ENCODE data around the gene SLC17A5. TPM values are rescaled to one million over a fixed set of nuclear protein-coding genes. Genes with fewer than 3 reads are reported as not detected.
"Not testable (repeated sequence)": the region's sequence is repeated elsewhere in the genome, so short reads cannot be mapped to it uniquely, and the experiment has no call there.

The SLC17A5 gene
- total and polyA plus RNA-seq, 2 donors (not counting 3 experiments of a cell fraction or from before 2014, with no cell fraction given) = 15.2 to 18.7 TPM

DNA sequence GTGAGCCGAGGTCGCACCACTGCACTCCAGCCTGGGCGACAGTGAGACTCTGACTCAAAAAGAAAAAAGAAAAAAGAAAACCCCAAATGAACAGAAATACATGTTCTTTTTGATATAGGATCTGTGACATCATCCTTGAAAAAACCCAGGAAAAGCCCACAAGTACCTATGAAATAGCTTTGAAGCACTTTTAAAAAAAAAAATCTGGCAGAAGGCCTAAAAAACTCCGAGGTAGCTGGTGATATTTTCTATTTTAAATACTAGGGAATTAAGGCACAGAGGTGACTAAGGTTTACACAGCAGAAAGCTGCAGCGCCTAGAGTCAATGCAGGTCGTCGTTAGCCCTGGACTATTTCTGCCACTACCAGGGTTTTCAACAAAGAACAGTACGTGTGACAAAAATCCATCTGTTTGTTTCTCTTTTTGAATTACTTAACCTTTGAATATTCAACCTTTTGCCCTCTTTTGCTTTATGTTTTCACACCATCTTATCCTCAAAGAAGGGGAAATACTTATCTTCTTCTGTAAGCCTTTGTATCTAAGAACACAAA, 93.5 kb downstream of the SLC17A5 start:
- H4K20me1 ChIP-seq (replicated peaks; ENCODE audit: control insufficient read depth, extremely low read depth, insufficient read depth, low read length) = no peaks in the 10 kb centered on the region
- ChIA-PET POLR2A (no interaction called here), CTCF (interaction anchor here (0.6 to 2.2 kb wide), 3 partner anchors 17 to 20 kb away, joined by 3 to 6 read pairs (median 5); no protein-coding TSS in a partner anchor)
- H3K36me3 ChIP-seq (ENCODE audit: control insufficient read depth in 2 of 2, extremely low read depth in 1 of 2, insufficient read depth in 2 of 2, low read length in 2 of 2) = no peaks in the 10 kb centered on the region
- peak overlapping the region; percentile 1 for H3K27ac ChIP-seq (ENCODE audit: insufficient read depth, low read depth, low read length)
- H3K4me2 ChIP-seq (ENCODE audit: insufficient read depth, low read length) = peak overlapping the region; percentile 10
- no peaks in the 10 kb centered on the region for H3K9me1 ChIP-seq (replicated peaks; ENCODE audit: control insufficient read depth, extremely low read depth, insufficient read depth, low read length)
- no peaks in the 10 kb centered on the region for H3K79me2 ChIP-seq (ENCODE audit: control insufficient read depth, insufficient read depth, low read length)
- no peak overlapping the region for H3K4me3 ChIP-seq (replicated peaks in 1 of 3; ENCODE audit: insufficient read depth in 1 of 3, low read depth in 1 of 3, low read length in 3 of 3)
- H3K4me1 ChIP-seq (ENCODE audit: control insufficient read depth, extremely low read depth, insufficient read depth, low read length) = peaks cover 3% of the 10 kb centered on the region
- DNase-seq (ENCODE audit: low read depth, low spot score) (peak; percentile 32), FAIRE-seq (no peak)
- H3K9me3 ChIP-seq (replicated peaks; ENCODE audit: control insufficient read depth, insufficient read depth, low read length) = no peaks in the 10 kb centered on the region
- H3K9ac ChIP-seq (replicated peaks; ENCODE audit: extremely low read depth, insufficient read depth, low read length) = no peak overlapping the region
- dilution Hi-C loops (cut with MboI; ENCODE audit: extremely low pct_ligation_motif_present, low sequenced_read_pairs) = no loop called here
- H2AFZ ChIP-seq (ENCODE audit: low read depth, low read length) = peak overlapping the region; percentile 89
- H3K27me3 ChIP-seq (ENCODE audit: control insufficient read depth in 2 of 2, insufficient read depth in 2 of 2, low read length in 2 of 2) = no peaks in the 10 kb centered on the region
- no peak for TF ChIP-seq MYC (IDR thresholded peaks at IDR 0.05; ENCODE audit: low read depth, low read length)
- TF ChIP-seq, protein P1, sequence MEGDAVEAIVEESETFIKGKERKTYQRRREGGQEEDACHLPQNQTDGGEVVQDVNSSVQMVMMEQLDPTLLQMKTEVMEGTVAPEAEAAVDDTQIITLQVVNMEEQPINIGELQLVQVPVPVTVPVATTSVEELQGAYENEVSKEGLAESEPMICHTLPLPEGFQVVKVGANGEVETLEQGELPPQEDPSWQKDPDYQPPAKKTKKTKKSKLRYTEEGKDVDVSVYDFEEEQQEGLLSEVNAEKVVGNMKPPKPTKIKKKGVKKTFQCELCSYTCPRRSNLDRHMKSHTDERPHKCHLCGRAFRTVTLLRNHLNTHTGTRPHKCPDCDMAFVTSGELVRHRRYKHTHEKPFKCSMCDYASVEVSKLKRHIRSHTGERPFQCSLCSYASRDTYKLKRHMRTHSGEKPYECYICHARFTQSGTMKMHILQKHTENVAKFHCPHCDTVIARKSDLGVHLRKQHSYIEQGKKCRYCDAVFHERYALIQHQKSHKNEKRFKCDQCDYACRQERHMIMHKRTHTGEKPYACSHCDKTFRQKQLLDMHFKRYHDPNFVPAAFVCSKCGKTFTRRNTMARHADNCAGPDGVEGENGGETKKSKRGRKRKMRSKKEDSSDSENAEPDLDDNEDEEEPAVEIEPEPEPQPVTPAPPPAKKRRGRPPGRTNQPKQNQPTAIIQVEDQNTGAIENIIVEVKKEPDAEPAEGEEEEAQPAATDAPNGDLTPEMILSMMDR (IDR thresholded peaks at IDR 0.05; ENCODE audit: extremely low read depth in 1 of 2, insufficient read depth in 1 of 2, low read depth in 1 of 2, low read length in 2 of 2) = no peak
- no peak for TF ChIP-seq JUN (IDR thresholded peaks at IDR 0.05; ENCODE audit: borderline replicate concordance, insufficient read depth, insufficient read length, low read depth)
- TF ChIP-seq FOS (IDR thresholded peaks at IDR 0.05; ENCODE audit: borderline replicate concordance, insufficient read depth, low read length) = no peak
- TF ChIP-seq POLR2AphosphoS5 (IDR thresholded peaks at IDR 0.05; ENCODE audit: insufficient read depth, low read depth, low read length) = no peak
- no peak for TF ChIP-seq EZH2 (IDR thresholded peaks at IDR 0.05; ENCODE audit: borderline replicate concordance, low read depth, low read length, severe bottlenecking)
- TF ChIP-seq POLR2A (IDR thresholded peaks at IDR 0.05; ENCODE audit: low read depth, low read length) = no peak
- TF ChIP-seq, protein P2, sequence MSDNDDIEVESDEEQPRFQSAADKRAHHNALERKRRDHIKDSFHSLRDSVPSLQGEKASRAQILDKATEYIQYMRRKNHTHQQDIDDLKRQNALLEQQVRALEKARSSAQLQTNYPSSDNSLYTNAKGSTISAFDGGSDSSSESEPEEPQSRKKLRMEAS (IDR thresholded peaks at IDR 0.05; ENCODE audit: insufficient read depth, insufficient read length) = no peak
- TF ChIP-seq GATA2 (IDR thresholded peaks at IDR 0.05; ENCODE audit: insufficient read depth, insufficient read length, low read depth, low read length) = no peak
- no TSS peak for BruUV-seq (replicated peaks)
- intact Hi-C loops (cut with micrococcal nuclease) = no loop called here

DNA sequence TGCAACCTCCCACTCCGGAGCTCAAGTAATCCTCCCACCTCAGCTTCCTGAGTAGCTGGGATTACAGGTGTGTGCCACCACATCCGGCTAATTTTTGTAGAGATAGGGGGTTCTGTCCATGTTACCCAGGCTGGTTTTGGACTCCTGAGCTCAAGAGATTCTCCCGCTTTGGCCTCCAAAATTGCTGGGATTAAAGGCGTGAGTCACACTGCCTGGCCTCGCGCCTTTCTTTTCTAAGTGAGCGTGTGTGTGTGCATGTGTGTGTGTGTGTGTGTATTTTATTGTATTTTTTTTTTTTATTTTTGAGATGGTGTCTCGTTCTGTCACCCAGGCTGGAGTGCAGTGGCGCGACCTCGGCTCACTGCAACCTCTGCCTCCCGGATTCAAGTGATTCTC, 94.4 kb downstream of the SLC17A5 start:
- POLR2A ChIA-PET; H2AFZ ChIP-seq (ENCODE audit: low read depth, low read length); H3K4me1 ChIP-seq (ENCODE audit: control insufficient read depth, extremely low read depth, insufficient read depth, low read length); intact Hi-C loops (cut with micrococcal nuclease); H4K20me1 ChIP-seq (replicated peaks; ENCODE audit: control insufficient read depth, extremely low read depth, insufficient read depth, low read length); H3K9ac ChIP-seq (replicated peaks; ENCODE audit: extremely low read depth, insufficient read depth, low read length); H3K9me1 ChIP-seq (replicated peaks; ENCODE audit: control insufficient read depth, extremely low read depth, insufficient read depth, low read length); H3K36me3 ChIP-seq (ENCODE audit: control insufficient read depth in 2 of 2, extremely low read depth in 1 of 2, insufficient read depth in 2 of 2, low read length in 2 of 2); H3K27me3 ChIP-seq (ENCODE audit: control insufficient read depth in 2 of 2, insufficient read depth in 2 of 2, low read length in 2 of 2); DNase-seq (ENCODE audit: low read depth, low spot score); H3K27ac ChIP-seq (ENCODE audit: insufficient read depth, low read depth, low read length); dilution Hi-C loops (cut with MboI; ENCODE audit: extremely low pct_ligation_motif_present, low sequenced_read_pairs); H3K9me3 ChIP-seq (replicated peaks; ENCODE audit: control insufficient read depth, insufficient read depth, low read length); FAIRE-seq; H3K4me2 ChIP-seq (ENCODE audit: insufficient read depth, low read length); H3K79me2 ChIP-seq (ENCODE audit: control insufficient read depth, insufficient read depth, low read length); BruUV-seq (replicated peaks); H3K4me3 ChIP-seq (replicated peaks in 1 of 3; ENCODE audit: insufficient read depth in 1 of 3, low read depth in 1 of 3, low read length in 3 of 3): not testable (repeated sequence)
- CTCF ChIA-PET = interaction anchor here (1.2 to 1.8 kb wide), 3 partner anchors 17 to 93 kb away, joined by 3 to 7 read pairs (median 6); no protein-coding TSS in a partner anchor
